ENCODE measurements around the gene SLC25A13.
A peak's percentile ranks its signal among the peaks of the same experiment; 100 is the strongest.
"Not testable (repeated sequence)": the region's sequence is repeated elsewhere in the genome, so short reads cannot be mapped to it uniquely, and the experiment has no call there.

Gene SLC25A13

DNA sequence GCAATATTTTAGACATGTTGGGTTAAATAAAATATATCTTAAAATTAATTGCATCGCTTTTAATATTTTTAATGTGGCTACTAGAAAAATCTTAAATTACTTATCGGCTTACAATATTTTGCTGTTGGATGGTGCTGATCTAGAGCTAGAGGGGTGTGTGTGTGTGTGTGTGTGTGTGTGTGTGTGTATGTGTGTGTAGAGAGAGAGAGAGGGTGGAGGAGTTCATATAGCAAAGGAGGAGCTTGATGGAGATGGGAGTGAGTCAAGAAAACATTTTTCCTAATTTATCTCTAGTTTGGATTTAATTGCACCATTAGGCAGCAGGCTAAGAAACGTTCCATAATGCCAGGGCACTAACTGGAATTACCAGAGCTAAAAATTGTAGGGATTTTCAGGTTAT lies 10.4 kb upstream of the SLC25A13 start:
- Histone ChIP-seq H3K9me3 (ENCODE audit: control insufficient read depth, insufficient read depth, low read length) (no peaks in the 10 kb centered on the region), H3K36me3 (ENCODE audit: insufficient read depth, low read length) (no peaks in the 10 kb centered on the region), H3K9ac (ENCODE audit: low read depth, low read length) (no peak overlapping the region), H3K4me1 (ENCODE audit: insufficient read depth, low read length) (no peaks in the 10 kb centered on the region; the same call in 1 of the 2 replicates)

DNA sequence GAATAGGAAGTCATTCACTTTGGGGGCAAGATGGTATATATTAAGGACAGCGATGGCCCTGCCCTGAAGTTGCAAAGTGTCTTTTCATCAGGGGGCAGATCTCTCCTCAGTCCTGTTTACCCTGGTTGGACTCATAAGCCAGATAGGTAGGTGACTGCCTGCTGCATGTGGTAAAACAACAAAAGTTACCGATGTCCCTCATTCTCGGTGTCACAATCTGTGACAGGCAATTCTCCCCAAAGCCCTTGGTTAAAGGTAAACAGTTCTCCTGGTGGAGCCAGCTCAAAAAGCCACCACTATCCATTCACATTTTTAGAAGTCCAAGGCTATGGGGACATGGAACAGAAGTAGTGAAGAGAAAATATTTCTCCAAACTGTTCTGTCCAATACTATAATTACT lies 9.9 kb upstream of the SLC25A13 start:
- no peak overlapping the region for H3K9ac ChIP-seq (ENCODE audit: low read depth, low read length)
- H3K9me3 ChIP-seq (ENCODE audit: control insufficient read depth, insufficient read depth, low read length) = 0 out of 2 replicates have a peak, but pooled peaks cover 4% of the 10 kb centered on the region
- no peaks in the 10 kb centered on the region for H3K36me3 ChIP-seq (ENCODE audit: insufficient read depth, low read length)
- no peaks in the 10 kb centered on the region; the same call in 1 of the 2 replicates for H3K4me1 ChIP-seq (ENCODE audit: insufficient read depth, low read length)

GRCh38 chr7:96331233-96331632 lies 9.3 kb upstream of the SLC25A13 start:
- Histone ChIP-seq H3K9ac (ENCODE audit: low read depth, low read length) (no peak overlapping the region), H3K36me3 (ENCODE audit: insufficient read depth, low read length) (no peaks in the 10 kb centered on the region), H3K4me1 (ENCODE audit: insufficient read depth, low read length) (no peaks in the 10 kb centered on the region; the same call in 1 of the 2 replicates), H3K9me3 (ENCODE audit: control insufficient read depth, insufficient read depth, low read length) (0 out of 2 replicates have a peak, but pooled peaks cover 4% of the 10 kb centered on the region)

GRCh38 chr7:96330193-96330592 lies 8.3 kb upstream of the SLC25A13 start:
- Histone ChIP-seq H3K9ac (ENCODE audit: low read depth, low read length) (no peak overlapping the region), H3K9me3 (ENCODE audit: control insufficient read depth, insufficient read depth, low read length) (0 out of 2 replicates have a peak, but pooled peaks cover 4% of the 10 kb centered on the region), H3K4me1 (ENCODE audit: insufficient read depth, low read length) (no peaks in the 10 kb centered on the region; the same call in 1 of the 2 replicates), H3K36me3 (ENCODE audit: insufficient read depth, low read length) (no peaks in the 10 kb centered on the region)

- no peaks in the 10 kb centered on the region; the same call in 1 of the 2 replicates for H3K4me1 ChIP-seq (ENCODE audit: insufficient read depth, low read length)
- H3K36me3 ChIP-seq (ENCODE audit: insufficient read depth, low read length) = no peaks in the 10 kb centered on the region
- 0 out of 2 replicates have a peak, but pooled peaks cover 4% of the 10 kb centered on the region for H3K9me3 ChIP-seq (ENCODE audit: control insufficient read depth, insufficient read depth, low read length)
- H3K9ac ChIP-seq (ENCODE audit: low read depth, low read length) = no peak overlapping the region
Observed at GRCh38 chr7:96329241-96329640, 7.3 kb upstream of the SLC25A13 start.

GRCh38 chr7:96328016-96328415 lies 6.1 kb upstream of the SLC25A13 start:
- 0 out of 2 replicates have a peak, but pooled peaks cover 4% of the 10 kb centered on the region for H3K9me3 ChIP-seq (ENCODE audit: control insufficient read depth, insufficient read depth, low read length)
- H3K4me1 ChIP-seq (ENCODE audit: insufficient read depth, low read length) = no peaks in the 10 kb centered on the region; the same call in 1 of the 2 replicates
- no peaks in the 10 kb centered on the region for H3K36me3 ChIP-seq (ENCODE audit: insufficient read depth, low read length)

DNA sequence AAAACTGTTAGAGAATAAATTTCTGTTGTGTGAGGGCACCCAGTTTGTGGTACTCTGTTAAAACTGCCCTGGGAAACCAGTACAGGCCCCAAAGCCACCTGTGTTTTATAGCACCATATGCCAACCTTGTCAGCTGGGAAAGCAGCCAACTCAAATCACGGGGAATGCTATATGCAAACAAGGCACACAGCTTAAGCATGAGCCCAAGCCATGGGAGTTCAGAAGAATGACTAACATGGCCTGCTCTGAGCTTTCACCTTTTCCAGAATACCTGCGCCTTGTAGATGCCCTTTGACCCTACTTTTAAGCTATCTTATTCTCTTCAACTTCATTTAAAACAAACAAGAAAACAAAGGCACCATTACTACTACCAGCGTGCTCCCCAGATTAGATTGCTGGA lies 5.5 kb upstream of the SLC25A13 start:
- no peaks in the 10 kb centered on the region for H3K36me3 ChIP-seq (ENCODE audit: insufficient read depth, low read length)
- H3K9ac ChIP-seq (ENCODE audit: low read depth, low read length) = no peak overlapping the region
- H3K4me1 ChIP-seq (ENCODE audit: insufficient read depth, low read length) = no peaks in the 10 kb centered on the region; the same call in 1 of the 2 replicates
- H3K9me3 ChIP-seq (ENCODE audit: control insufficient read depth, insufficient read depth, low read length) = 0 out of 2 replicates have a peak, but pooled peaks cover 4% of the 10 kb centered on the region

More at GRCh38 chr7:96328016-96328415, 6.1 kb upstream of the SLC25A13 start:
- H3K9ac ChIP-seq (ENCODE audit: low read depth, low read length) = no peak overlapping the region

- not testable (repeated sequence) for H3K4me1 ChIP-seq (ENCODE audit: insufficient read depth, low read length); H3K9ac ChIP-seq (ENCODE audit: low read depth, low read length); H3K9me3 ChIP-seq (ENCODE audit: control insufficient read depth, insufficient read depth, low read length); H3K36me3 ChIP-seq (ENCODE audit: insufficient read depth, low read length)
Observed at GRCh38 chr7:96326752-96327151, 4.9 kb upstream of the SLC25A13 start.

DNA sequence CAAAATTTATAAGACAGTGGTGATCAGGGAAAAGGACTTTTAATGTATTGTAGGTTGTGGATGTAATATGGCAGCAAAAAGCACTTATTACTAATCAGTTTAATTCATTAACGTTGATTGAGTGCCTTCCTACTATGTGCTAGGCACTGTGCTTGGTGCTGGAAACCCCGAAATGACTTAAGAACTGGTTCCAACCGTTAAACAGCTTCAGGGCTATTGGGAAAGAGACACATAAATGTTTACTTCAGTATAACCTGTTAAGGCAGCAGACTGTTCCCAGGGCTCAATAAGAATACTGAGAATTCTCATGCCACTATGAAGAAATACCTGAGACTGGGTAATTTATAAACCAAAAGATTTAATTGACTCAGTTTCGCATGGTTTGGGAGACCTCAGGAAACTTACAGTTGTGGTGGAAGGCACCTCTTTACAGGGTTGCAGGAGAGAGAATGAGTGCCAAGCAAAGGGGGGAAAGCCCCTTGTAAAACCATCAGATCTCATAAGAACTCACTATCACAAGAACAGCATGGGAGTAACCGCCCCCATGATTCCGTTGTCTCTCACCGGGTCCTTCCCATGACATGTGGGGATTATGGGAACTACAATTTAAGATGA lies 1.1 kb upstream of the SLC25A13 start:
- no peaks in the 10 kb centered on the region for H3K36me3 ChIP-seq (ENCODE audit: insufficient read depth, low read length)
- no peak overlapping the region for H3K9ac ChIP-seq (ENCODE audit: low read depth, low read length)
- H3K4me1 ChIP-seq (ENCODE audit: insufficient read depth, low read length) = peaks cover 6% of the 10 kb centered on the region; the same call in 1 of the 2 replicates
- 0 out of 2 replicates have a peak, but pooled peaks cover 4% of the 10 kb centered on the region for H3K9me3 ChIP-seq (ENCODE audit: control insufficient read depth, insufficient read depth, low read length)

DNA sequence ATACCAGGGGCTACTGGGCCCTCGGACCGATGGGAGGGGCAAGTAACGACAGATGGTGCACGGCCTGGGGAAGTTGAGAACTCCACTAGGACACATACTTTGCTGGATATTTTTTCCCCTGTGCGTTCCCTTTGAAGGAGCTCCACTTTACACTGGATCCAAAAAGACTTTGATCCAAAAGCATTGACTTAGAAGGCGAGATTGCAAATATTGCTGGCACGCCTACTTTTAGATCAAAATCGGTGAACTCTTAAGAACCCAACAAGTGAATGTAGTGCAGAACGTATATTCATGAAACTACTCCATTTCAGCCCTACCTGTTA lies 436 bp upstream of the SLC25A13 start:
- H3K9ac ChIP-seq (ENCODE audit: low read depth, low read length) = peak overlapping the region; percentile 95; the same call in 1 of the 2 replicates
- peaks cover 6% of the 10 kb centered on the region; the same call in 1 of the 2 replicates for H3K4me1 ChIP-seq (ENCODE audit: insufficient read depth, low read length)
- 0 out of 2 replicates have a peak, but pooled peaks cover 4% of the 10 kb centered on the region for H3K9me3 ChIP-seq (ENCODE audit: control insufficient read depth, insufficient read depth, low read length)
- no peaks in the 10 kb centered on the region for H3K36me3 ChIP-seq (ENCODE audit: insufficient read depth, low read length)

DNA sequence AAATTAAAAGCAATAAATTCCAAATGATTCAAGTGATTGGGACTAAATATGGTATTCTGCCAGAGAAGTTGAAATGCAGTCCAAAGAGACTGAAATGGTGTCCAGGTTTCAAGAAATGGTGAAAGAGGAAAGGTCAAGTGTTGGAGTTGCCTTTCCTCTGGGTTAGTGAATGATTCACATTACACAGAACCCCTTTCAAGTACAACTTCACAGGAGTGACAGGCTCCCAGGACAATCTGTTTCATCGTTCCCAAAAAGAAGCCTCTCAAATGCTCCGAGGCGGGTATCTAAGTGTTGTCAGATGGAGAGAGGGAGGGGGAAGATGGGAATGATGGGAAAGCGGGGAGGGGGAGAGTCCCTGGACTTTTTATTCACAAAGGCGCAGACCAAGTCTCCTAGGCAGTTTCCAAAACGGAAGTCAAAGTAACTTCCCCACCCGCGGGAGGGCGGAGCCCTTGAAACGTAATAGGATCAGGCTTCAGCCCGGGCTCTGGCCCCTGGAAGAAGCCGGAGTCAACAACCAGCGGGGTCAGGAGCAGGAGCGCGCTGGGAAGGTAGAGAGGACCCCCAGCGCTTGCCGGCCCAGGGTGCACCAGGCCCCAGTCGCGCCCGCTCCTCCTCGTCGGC lies 754 bp downstream of the SLC25A13 start:
- Histone ChIP-seq H3K36me3 (ENCODE audit: insufficient read depth, low read length) (no peaks in the 10 kb centered on the region), H3K4me1 (ENCODE audit: insufficient read depth, low read length) (peaks cover 6% of the 10 kb centered on the region; the same call in 1 of the 2 replicates), H3K9me3 (ENCODE audit: control insufficient read depth, insufficient read depth, low read length) (no peaks in the 10 kb centered on the region), H3K9ac (ENCODE audit: low read depth, low read length) (peak overlapping the region; percentile 95)

DNA sequence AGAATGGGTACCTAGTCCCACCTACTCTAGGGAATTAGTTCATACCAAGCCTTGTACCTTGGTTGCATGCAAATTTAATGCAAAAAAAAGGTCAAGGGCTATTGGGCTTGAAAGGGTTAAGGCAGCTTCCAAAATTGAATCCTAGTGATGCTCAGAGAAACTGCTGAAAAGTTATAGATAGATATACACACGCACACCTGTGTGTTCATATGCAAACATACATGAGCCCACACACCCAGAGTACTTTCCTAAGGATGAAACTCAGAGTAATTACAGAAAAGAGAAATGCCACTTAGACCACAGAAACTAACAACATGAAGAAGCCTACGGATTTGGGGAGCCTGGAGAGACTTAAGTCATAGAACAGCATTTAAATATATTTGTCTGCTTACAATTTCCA lies 1.5 kb downstream of the SLC25A13 start:
- Histone ChIP-seq H3K4me1 (ENCODE audit: insufficient read depth, low read length) (peaks cover 6% of the 10 kb centered on the region; the same call in 1 of the 2 replicates), H3K9ac (ENCODE audit: low read depth, low read length) (peak overlapping the region; percentile 95; the same call in 1 of the 2 replicates), H3K9me3 (ENCODE audit: control insufficient read depth, insufficient read depth, low read length) (no peaks in the 10 kb centered on the region), H3K36me3 (ENCODE audit: insufficient read depth, low read length) (no peaks in the 10 kb centered on the region)

- no peaks in the 10 kb centered on the region for H3K36me3 ChIP-seq (ENCODE audit: insufficient read depth, low read length)
- no peak overlapping the region for H3K9ac ChIP-seq (ENCODE audit: low read depth, low read length)
- peaks cover 13% of the 10 kb centered on the region; the same call in 1 of the 2 replicates for H3K4me1 ChIP-seq (ENCODE audit: insufficient read depth, low read length)
- no peaks in the 10 kb centered on the region for H3K9me3 ChIP-seq (ENCODE audit: control insufficient read depth, insufficient read depth, low read length)
Observed at GRCh38 chr7:96319439-96319838, 2.5 kb downstream of the SLC25A13 start.

GRCh38 chr7:96316949-96317348 lies 4.9 kb downstream of the SLC25A13 start:
- Histone ChIP-seq H3K4me1 (ENCODE audit: insufficient read depth, low read length) (peaks cover 13% of the 10 kb centered on the region; the same call in 1 of the 2 replicates), H3K36me3 (ENCODE audit: insufficient read depth, low read length) (no peaks in the 10 kb centered on the region), H3K9me3 (ENCODE audit: control insufficient read depth, insufficient read depth, low read length) (no peaks in the 10 kb centered on the region), H3K9ac (ENCODE audit: low read depth, low read length) (no peak overlapping the region)

GRCh38 chr7:96315125-96315512 lies 6.8 kb downstream of the SLC25A13 start:
- peaks cover 7% of the 10 kb centered on the region; the same call in 1 of the 2 replicates for H3K4me1 ChIP-seq (ENCODE audit: insufficient read depth, low read length)
- H3K9ac ChIP-seq (ENCODE audit: low read depth, low read length) = no peak overlapping the region
- no peaks in the 10 kb centered on the region for H3K9me3 ChIP-seq (ENCODE audit: control insufficient read depth, insufficient read depth, low read length)
- H3K36me3 ChIP-seq (ENCODE audit: insufficient read depth, low read length) = no peaks in the 10 kb centered on the region

Data from ES-I3 (cell line).